Breast epithelium (tissue), 3 donors: ENCODE results near the gene KRT7.
A peak's percentile ranks its signal among the peaks of the same experiment; 100 is the strongest.

Source experiments
- POLR2A ChIP-seq: fragments of 450-650 bp; IDR thresholded peaks from one replicate; pipeline ENCODE4 v1.6.1; 2016; ENCODE audit warnings: antibody characterized with exemption, mild to moderate bottlenecking, moderate library complexity
- TF ChIP-seq, protein P1 (sequence below), 3 donors: fragments of 450-650 bp; IDR thresholded peaks; one replicate each; pipeline ENCODE4 v1.5.1; 2016 to 2017; ENCODE audit warnings: antibody characterized with exemption in 3 of 3, mild to moderate bottlenecking in 3 of 3, moderate library complexity in 3 of 3

GRCh38 chr12:52278575-52279421, 45.8 kb downstream of the KRT7 start:
- TF ChIP-seq, protein P1, sequence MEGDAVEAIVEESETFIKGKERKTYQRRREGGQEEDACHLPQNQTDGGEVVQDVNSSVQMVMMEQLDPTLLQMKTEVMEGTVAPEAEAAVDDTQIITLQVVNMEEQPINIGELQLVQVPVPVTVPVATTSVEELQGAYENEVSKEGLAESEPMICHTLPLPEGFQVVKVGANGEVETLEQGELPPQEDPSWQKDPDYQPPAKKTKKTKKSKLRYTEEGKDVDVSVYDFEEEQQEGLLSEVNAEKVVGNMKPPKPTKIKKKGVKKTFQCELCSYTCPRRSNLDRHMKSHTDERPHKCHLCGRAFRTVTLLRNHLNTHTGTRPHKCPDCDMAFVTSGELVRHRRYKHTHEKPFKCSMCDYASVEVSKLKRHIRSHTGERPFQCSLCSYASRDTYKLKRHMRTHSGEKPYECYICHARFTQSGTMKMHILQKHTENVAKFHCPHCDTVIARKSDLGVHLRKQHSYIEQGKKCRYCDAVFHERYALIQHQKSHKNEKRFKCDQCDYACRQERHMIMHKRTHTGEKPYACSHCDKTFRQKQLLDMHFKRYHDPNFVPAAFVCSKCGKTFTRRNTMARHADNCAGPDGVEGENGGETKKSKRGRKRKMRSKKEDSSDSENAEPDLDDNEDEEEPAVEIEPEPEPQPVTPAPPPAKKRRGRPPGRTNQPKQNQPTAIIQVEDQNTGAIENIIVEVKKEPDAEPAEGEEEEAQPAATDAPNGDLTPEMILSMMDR (IDR thresholded peaks at IDR 0.05), result peak; percentile 64 to 99 (median 97)
- no peak for TF ChIP-seq POLR2A
